HEK293 (cell line): Measurements from ENCODE around the gene CDX2.
A peak's percentile ranks its signal among the peaks of the same experiment; 100 is the strongest.

Experiments used
- CTCF ChIA-PET: fragments of 350-600 bp; formaldehyde crosslinking; extraction: SDS; loops from one replicate; lab custom pipeline; 2021; ENCODE audit warnings: antibody characterized with exemption; lab: Yijun Ruan, JAX
- POLR2A ChIA-PET: fragments of 300-600 bp; formaldehyde crosslinking; extraction: SDS; loops from one replicate; lab custom pipeline; 2020; ENCODE audit warnings: antibody characterized with exemption, inconsistent platforms; lab: Yijun Ruan, JAX
- H3K27ac ChIP-seq: fragments of 200-500 bp; sonication (Bioruptor generic); 2 replicates; pipeline ENCODE4 v1.5.1; 2014; ENCODE audit warnings: low read depth, low read length, control low read depth, inconsistent platforms; ENCODE audit errors: extremely low read depth
- H3K36me3 ChIP-seq, 2 experiments: fragments of 200-500 bp in 1 of 2; sonication (Bioruptor generic) in 1 of 2; 1 replicate in 1 of 2; 2 replicates in 1 of 2; pipeline ENCODE4 v1.5.1; 2014 to 2017; ENCODE audit warnings: inconsistent platforms in 2 of 2, low read length in 2 of 2; ENCODE audit not compliant: control insufficient read depth in 2 of 2, insufficient read depth in 1 of 2
- H3K4me1 ChIP-seq: fragments of 200-500 bp; sonication (Bioruptor generic); 2 replicates; pipeline ENCODE4 v1.5.1; 2014; ENCODE audit warnings: mild to moderate bottlenecking, low read length, inconsistent platforms; ENCODE audit not compliant: control insufficient read depth, insufficient read depth
- H3K4me3 ChIP-seq: 2 replicates; pipeline ENCODE4 v1.5.1; 2011; ENCODE audit warnings: low read depth, mild to moderate bottlenecking, control low read depth, low read length, moderate library complexity
- H3K9me3 ChIP-seq: fragments of 200-500 bp; sonication (Bioruptor generic); 2 replicates; pipeline ENCODE4 v1.5.1; 2014; ENCODE audit warnings: low read depth, low read length, inconsistent platforms; ENCODE audit not compliant: control insufficient read depth, insufficient read depth
- GFI1B ChIP-seq: fragments of 450-650 bp; formaldehyde crosslinking; IDR thresholded peaks from 2 replicates; pipeline ENCODE4 v1.5.1; 2016; ENCODE audit warnings: missing biosample characterization, missing genetic modification characterization
- HOXD13 ChIP-seq: sonication (generic); formaldehyde crosslinking; IDR thresholded peaks from 2 replicates; pipeline ENCODE4 v1.8.0; 2022; ENCODE audit warnings: missing genetic modification reagents, borderline replicate concordance
- PRDM1 ChIP-seq: fragments of 450-650 bp; formaldehyde crosslinking; IDR thresholded peaks from 2 replicates; pipeline ENCODE4; 2016; ENCODE audit warnings: missing biosample characterization, missing genetic modification characterization
- SP2 ChIP-seq: fragments of 450-650 bp; formaldehyde crosslinking; IDR thresholded peaks from 2 replicates; pipeline ENCODE4 v1.5.1; 2016; ENCODE audit warnings: missing biosample characterization, missing genetic modification characterization
- TSHZ1 ChIP-seq: fragments of 450-650 bp; formaldehyde crosslinking; IDR thresholded peaks from 2 replicates; pipeline ENCODE4 v1.5.1; 2016; ENCODE audit warnings: missing biosample characterization, missing genetic modification characterization, borderline replicate concordance
- WT1 ChIP-seq: fragments of 450-650 bp; formaldehyde crosslinking; IDR thresholded peaks from 2 replicates; pipeline ENCODE4 v1.5.1; 2016; ENCODE audit warnings: missing biosample characterization, missing genetic modification characterization
- ZFHX2 ChIP-seq: fragments of 450-650 bp; formaldehyde crosslinking; conservative IDR thresholded peaks from 2 replicates; pipeline ENCODE4 v1.5.1; 2016; ENCODE audit warnings: missing biosample characterization, missing genetic modification characterization
- ZFP3 ChIP-seq: fragments of 450-650 bp; formaldehyde crosslinking; IDR thresholded peaks from 2 replicates; pipeline ENCODE4 v1.5.1; 2016; ENCODE audit warnings: low read depth, missing biosample characterization, missing genetic modification characterization
- ZNF148 ChIP-seq: fragments of 450-650 bp; formaldehyde crosslinking; IDR thresholded peaks from 2 replicates; pipeline ENCODE4 v1.5.0; 2017; ENCODE audit warnings: missing biosample characterization, missing genetic modification characterization, borderline replicate concordance
- ZNF157 ChIP-seq: fragments of 450-650 bp; formaldehyde crosslinking; IDR thresholded peaks from 2 replicates; pipeline ENCODE4 v1.5.1; 2016; ENCODE audit warnings: missing biosample characterization, missing genetic modification characterization
- ZNF214 ChIP-seq: fragments of 450-650 bp; formaldehyde crosslinking; IDR thresholded peaks from 2 replicates; pipeline ENCODE4 v1.5.1; 2017; ENCODE audit warnings: missing biosample characterization, mild to moderate bottlenecking, missing genetic modification characterization, borderline replicate concordance
- ZNF26 ChIP-seq: fragments of 450-650 bp; formaldehyde crosslinking; IDR thresholded peaks from 2 replicates; pipeline ENCODE4 v1.5.1; 2016; ENCODE audit warnings: missing biosample characterization, missing genetic modification characterization
- ZNF335 ChIP-seq: fragments of 450-650 bp; formaldehyde crosslinking; conservative IDR thresholded peaks from 2 replicates; pipeline ENCODE4 v1.5.1; 2016; ENCODE audit warnings: missing biosample characterization, missing genetic modification characterization
- ZNF416 ChIP-seq: fragments of 450-650 bp; formaldehyde crosslinking; IDR thresholded peaks from 2 replicates; pipeline ENCODE4 v1.5.1; 2016; ENCODE audit warnings: missing biosample characterization, missing genetic modification characterization
- ZSCAN30 ChIP-seq: fragments of 450-650 bp; IDR thresholded peaks from 2 replicates; pipeline ENCODE4 v1.5.1; 2018; ENCODE audit warnings: missing biosample characterization, mild to moderate bottlenecking, missing genetic modification characterization, moderate library complexity
- TF ChIP-seq, protein P1 (sequence below): fragments of 450-650 bp; formaldehyde crosslinking; IDR thresholded peaks from 2 replicates; pipeline ENCODE4 v1.5.1; 2016; ENCODE audit warnings: missing biosample characterization, missing genetic modification characterization

Gene CDX2

DNA sequence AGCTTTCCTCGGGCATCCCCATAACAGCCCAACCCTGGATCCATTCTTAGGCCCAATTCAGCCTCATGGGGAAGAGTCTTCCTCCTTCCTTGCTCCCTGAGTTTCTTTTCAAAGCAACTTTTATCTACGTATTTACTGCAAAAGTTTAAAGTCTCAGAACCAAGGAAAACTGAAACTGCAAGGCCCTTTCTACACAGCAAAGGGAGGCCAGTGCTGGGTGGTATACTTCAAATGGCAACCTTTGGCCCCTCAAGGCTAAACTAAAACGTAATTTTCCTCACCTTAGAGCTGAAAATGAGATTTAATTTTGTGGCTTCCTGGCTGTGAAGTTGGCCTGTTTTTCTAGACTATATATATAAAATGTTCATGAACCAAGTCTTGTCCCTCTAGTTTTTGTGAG is 5.6 kb downstream of the CDX2 start:
- POLR2A ChIA-PET: no interaction called here
- no peaks in the 10 kb centered on the region for H3K9me3 ChIP-seq
- H3K36me3 ChIP-seq: peaks cover 0 to 46% of the 10 kb centered on the region in 2 experiments; a peak in 2 of 3 replicates
- no peak overlapping the region for H3K4me3 ChIP-seq
- TF ChIP-seq ZNF26 (tag by site-specific recombination) (no peak), HOXD13 (no peak), ZNF157 (tag by site-specific recombination) (no peak), SP2 (no peak), ZFHX2 (tag by site-specific recombination) (no peak), ZNF416 (no peak), ZFP3 (tag by site-specific recombination) (no peak), ZNF148 (no peak), TSHZ1 (tag by site-specific recombination) (no peak), WT1 (tag by site-specific recombination) (no peak), GFI1B (no peak)
- TF ChIP-seq, protein P1, sequence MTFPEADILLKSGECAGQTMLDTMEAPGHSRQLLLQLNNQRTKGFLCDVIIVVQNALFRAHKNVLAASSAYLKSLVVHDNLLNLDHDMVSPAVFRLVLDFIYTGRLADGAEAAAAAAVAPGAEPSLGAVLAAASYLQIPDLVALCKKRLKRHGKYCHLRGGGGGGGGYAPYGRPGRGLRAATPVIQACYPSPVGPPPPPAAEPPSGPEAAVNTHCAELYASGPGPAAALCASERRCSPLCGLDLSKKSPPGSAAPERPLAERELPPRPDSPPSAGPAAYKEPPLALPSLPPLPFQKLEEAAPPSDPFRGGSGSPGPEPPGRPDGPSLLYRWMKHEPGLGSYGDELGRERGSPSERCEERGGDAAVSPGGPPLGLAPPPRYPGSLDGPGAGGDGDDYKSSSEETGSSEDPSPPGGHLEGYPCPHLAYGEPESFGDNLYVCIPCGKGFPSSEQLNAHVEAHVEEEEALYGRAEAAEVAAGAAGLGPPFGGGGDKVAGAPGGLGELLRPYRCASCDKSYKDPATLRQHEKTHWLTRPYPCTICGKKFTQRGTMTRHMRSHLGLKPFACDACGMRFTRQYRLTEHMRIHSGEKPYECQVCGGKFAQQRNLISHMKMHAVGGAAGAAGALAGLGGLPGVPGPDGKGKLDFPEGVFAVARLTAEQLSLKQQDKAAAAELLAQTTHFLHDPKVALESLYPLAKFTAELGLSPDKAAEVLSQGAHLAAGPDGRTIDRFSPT (tag by site-specific recombination): no peak
- TF ChIP-seq, all 188 proteins: peak for 0
- CTCF ChIA-PET: interaction anchor here (1.2 to 13.6 kb wide), 3 partner anchors 9 to 601 kb away, joined by 3 to 206 read pairs (median 5); no protein-coding TSS in a partner anchor
- no peak overlapping the region for H3K27ac ChIP-seq
- no peaks in the 10 kb centered on the region for H3K4me1 ChIP-seq

DNA sequence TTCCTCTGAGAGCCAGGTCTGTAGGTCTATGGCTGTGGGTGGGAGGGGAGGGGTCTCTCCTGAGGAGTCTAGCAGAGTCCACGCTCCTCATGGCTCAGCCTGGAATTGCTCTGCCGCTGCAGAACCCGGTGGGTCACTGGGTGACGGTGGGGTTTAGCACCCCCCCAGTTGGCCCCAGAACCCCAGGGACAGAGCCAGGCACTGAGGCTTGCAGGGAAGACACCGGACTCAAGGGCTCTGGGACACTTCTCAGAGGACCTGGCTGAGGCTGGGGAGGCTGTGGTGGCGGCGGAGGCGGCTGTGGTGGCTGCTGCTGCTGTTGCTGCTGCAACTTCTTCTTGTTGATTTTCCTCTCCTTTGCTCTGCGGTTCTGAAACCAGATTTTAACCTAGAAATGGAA is 6.1 kb downstream of the CDX2 start:
- H3K4me1 ChIP-seq: no peaks in the 10 kb centered on the region
- TF ChIP-seq ZSCAN30 (tag by site-specific recombination) (no peak), SP2 (no peak), ZNF335 (tag by site-specific recombination) (no peak), PRDM1 (tag by site-specific recombination) (0 out of 2 replicates have a peak, but pooled peaks have one; percentile 14), ZNF214 (tag by site-specific recombination) (no peak)
- TF ChIP-seq, protein P1 (tag by site-specific recombination): no peak
- peaks cover 0 to 46% of the 10 kb centered on the region in 2 experiments; a peak in 2 of 3 replicates for H3K36me3 ChIP-seq
- POLR2A ChIA-PET: no interaction called here
- no peak overlapping the region for H3K27ac ChIP-seq
- H3K9me3 ChIP-seq: no peaks in the 10 kb centered on the region
- CTCF ChIA-PET: interaction anchor here (1.2 to 13.6 kb wide), 4 partner anchors 8 to 601 kb away, joined by 3 to 206 read pairs (median 4); no protein-coding TSS in a partner anchor
- no peak overlapping the region for H3K4me3 ChIP-seq
